HG03558 (cell line): Measurements from ENCODE around the gene DPP4.

Experiments used
- ATAC-seq: cut with Tn5 transposase; IDR thresholded peaks from one replicate; pipeline ENCODE4 v1.9.1; 2021; ENCODE audit warnings: moderate number of reproducible peaks; ENCODE audit not compliant: unreplicated experiment; ENCODE audit errors: extremely low read depth

The DPP4 gene

DNA sequence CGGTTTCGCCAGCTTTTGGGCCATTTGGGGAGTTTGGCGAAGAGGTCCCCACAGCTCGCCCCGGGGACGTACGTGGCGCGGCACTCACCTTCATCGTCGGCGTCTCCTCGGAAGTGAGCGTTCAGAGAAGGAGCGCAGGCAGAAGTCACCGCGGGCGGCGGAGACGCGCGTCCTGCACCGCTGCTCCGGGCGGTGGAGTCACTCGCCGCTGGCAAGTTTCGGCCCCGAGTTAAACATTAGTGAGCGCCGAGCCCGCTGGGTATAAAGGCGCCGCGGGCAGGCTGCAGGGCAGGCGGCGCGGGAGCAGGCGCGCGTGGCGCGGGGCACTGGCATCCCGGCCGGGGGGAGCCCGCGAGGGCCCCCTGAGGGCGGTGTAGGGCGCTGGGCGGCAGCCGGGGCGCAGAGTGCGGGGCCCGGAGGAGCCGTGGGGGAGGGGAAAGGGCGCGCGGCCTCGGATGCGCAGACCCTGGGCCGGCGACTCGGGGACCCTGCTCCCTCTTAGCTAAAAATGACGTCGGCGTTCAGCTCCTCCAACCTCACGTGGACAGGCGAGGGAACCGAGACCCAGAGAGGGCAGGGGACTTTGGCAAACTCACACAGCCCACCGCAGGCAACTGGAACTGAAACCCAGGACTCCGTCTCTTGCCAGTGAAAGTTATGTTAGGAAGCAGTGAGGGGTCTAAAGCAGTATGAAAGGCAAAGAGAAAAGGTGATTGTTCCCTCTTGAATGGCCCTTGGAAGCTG is at the start of gene DPP4:
Gene DPP4 (minus strand): TSS at position 328 of the 744 bp plus-strand sequence. CDS start 234 bp downstream, at position 94.
- peak; percentile 74 for ATAC-seq

GRCh38 chr2:162118166-162119031 is 44.4 kb upstream of the DPP4 start:
- ATAC-seq = no peak

DNA sequence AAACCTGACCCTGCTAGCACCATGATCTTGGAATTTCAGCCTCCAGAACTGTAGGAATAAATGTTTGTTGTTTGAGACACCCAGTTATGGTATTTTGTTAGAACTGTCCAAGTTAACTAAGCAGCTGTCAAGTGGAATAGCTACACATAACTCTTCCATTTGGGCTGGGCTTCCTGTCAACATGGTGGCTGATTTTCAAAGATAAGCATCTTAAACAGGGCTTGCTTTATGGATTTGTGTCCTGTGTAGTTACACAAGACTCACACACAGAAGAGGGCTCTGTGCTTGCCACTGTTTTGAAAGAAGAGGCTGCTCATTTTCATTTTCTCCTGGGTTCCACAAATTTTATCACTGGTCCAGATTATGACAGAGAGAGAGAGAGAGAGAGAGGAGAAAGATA is 42.3 kb upstream of the DPP4 start:
- ATAC-seq = no peak

DNA sequence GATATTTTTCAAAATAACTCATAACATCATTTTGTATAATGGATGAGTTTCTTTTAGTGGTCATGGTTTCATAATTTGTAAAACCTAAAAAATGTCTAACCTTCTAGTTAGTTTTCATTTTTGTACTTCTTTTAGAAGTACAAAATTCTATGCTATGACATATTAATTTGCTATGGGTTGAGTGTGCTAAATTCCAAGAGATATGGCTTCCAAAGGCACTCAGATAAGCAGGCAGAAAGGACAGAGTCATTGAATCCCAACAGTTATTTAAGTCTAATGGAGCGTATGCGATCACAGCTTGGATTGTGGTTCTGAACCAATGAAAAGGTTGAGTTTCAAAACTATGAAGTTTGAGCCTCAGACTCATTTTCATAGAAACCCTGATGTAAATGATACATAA is 41.1 kb upstream of the DPP4 start:
- no peak for ATAC-seq

- no peak for ATAC-seq
These were observed 40.3 kb upstream of the DPP4 start for GRCh38 chr2:162114271-162114670.

GRCh38 chr2:162113776-162114168 is 39.8 kb upstream of the DPP4 start:
- ATAC-seq = no peak

GRCh38 chr2:162113088-162113775 is 39.2 kb upstream of the DPP4 start:
- no peak for ATAC-seq

- ATAC-seq = no peak
These were observed 38.2 kb upstream of the DPP4 start for GRCh38 chr2:162111958-162112850.

GRCh38 chr2:162107361-162107901 is 33.4 kb upstream of the DPP4 start:
- ATAC-seq = no peak

DNA sequence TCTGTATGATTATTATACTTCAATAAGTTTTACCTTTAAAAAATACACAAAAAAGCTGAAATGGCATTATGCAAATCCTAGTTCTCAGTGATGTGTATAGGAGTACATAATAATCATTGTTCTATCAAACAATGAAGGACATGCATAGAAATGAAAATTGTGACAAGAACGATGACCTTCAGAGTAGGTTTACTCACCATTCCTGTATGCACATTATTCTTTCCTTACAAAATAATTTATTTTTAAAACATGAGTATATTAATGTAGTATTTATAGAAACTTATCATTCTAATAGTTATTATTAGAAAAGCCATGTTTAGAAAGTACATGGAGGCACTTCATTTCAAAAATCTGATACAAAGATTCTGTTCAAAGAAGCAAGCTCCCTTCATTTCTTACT is 32.7 kb upstream of the DPP4 start:
- no peak for ATAC-seq

DNA sequence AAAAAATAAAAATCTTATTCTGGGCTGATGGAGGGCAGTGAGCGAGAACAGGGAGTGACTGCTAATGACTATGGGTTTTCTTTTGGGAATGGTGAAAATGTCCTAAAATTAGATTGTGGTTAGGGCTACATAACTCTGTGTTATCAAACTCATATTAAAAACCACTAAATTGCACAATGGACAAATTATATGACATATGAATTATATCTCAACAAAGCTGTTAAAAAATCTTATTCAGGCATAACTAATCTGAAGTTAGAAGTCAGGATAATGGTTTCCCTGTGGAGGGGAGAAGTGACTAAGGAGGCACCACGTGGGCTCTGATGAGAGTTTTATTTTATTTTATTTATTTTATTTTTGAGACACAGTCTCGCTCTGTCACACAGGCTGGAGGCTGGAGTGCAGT is 32.1 kb upstream of the DPP4 start:
- no peak for ATAC-seq

DNA sequence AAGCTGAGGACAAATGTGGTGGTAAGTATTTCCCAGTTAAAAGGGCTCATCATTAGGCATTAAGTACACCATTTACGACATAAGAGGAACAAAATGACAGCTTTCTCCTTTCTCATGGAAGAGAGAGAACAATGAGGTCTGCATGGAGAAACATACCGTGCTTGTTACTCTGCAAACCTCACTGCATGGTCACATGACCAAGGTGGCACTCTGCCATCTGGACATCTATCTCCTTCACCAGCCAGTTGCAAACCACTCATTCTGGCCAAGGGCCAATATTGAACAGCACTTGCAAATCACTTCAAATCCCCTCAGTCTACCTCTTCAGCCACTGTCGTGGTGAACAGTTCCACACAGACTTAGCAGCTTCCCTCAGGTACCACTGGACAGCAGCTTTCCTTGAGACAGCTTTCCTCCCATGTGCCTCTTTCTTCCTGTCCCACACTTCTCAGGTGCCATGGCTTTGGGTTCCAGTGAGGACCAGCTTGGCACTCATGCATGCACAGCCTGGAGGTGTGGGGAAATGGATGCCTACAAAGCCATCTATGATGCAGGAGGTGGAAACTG is 29.5 kb upstream of the DPP4 start:
- no peak for ATAC-seq

DNA sequence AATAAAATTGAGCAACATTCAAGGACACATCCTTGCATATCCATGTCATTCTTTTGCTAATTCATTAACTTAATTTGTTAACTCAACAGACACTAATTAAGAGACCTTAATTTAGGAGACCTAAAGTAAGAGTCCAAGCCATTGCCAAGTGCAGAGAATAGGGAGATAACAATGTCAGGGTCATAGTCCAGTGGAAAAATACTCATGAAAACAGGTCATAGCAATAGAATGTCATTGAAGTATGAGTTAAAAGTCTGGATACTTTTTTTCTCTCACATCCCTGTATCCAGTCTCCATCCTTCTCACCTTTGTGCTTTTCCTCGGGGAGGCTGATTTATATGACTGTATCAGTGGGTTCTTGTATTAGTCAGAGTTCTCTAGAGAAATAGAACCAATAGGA is 26.6 kb upstream of the DPP4 start:
- ATAC-seq = no peak

DNA sequence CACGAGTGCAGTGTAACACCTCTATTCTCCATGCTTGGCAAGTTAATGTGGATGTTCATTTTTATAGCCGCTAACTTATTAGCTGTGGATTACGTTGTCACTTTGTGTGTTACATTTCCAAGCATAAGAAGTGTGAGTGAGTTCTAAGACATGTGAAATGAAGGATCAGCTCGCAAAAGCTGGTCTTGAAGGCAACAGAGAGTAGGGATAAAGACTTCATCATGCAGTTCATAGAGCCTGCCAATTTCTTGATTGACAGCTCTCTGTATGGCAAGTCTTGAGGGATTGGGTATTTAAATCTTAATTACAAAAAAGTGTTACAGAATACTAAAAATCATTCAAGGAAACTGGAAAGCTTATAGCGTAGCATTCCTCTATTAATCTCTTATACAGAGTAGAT is 25.8 kb upstream of the DPP4 start:
- no peak for ATAC-seq

GRCh38 chr2:162092658-162093556 is 18.9 kb upstream of the DPP4 start:
- no peak for ATAC-seq

- ATAC-seq = no peak
These were observed 18.0 kb upstream of the DPP4 start for GRCh38 chr2:162092008-162092390.

DNA sequence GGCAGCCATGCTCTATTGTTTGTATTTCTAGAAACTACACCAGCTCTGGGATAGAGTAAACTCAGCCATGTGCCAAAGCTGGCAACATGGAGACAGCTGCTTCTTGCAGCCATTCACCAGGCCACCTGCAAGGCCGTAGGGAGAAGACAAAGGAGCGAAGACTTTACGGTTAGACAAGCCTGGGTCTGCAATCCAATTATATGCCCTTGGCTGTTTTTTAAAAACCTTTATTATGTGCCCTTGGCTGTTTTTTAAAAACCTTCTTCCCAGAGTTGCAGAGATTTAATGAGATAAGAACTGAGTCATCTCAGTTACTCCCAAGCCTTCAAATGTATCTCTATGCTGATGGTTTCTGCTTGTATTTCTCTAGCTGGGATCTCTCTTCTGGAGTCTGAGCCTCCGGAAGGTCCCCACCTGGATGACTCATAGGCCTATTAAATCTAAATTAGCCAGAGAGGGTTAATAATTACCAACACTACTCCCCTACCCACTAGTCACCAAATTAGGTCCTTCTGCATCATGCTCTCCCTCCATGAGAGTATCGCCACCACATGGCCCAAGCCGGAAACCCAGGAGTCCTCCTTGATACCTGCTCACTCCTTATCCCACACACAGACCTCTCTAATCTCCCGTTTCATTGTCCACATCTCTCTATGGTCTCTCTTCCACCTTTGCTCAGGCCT is 17.5 kb upstream of the DPP4 start:
- no peak for ATAC-seq

- no peak for ATAC-seq
These were observed 16.1 kb upstream of the DPP4 start for GRCh38 chr2:162090109-162090508.
